ENCODE measurements around the gene AUTS2.

The AUTS2 gene

DNA sequence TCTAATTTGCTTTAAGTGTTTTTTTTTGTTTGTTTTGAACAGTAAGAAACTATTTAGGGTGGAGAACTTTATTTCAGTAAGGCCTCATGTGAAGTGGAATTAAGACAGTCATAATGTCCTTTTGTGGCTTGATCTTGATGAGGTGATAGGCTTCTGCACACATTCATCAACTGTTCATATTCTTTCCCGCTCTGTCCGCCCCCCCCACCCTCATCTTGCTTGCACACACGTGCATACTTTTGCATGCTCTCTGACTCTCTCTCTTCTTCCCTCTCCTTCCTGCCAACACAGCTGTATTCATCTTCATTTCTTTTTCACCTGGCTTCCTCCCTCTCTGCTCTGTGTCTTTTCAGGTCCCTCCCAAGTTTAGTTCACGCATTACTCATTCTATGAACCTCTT lies 429.6 kb downstream of the AUTS2 start:
- Histone ChIP-seq H3K27me3 (ENCODE audit: insufficient read depth, insufficient read length) (no peaks in the 10 kb centered on the region), H3K9me3 (ENCODE audit: insufficient read depth, low read length) (no peaks in the 10 kb centered on the region), H3K4me1 (ENCODE audit: insufficient read depth, insufficient read length) (no peaks in the 10 kb centered on the region), H3K36me3 (ENCODE audit: insufficient read depth, insufficient read length, low read length) (no peaks in the 10 kb centered on the region), H3K9ac (ENCODE audit: insufficient read length, low read depth) (no peak overlapping the region), H3K4me3 (ENCODE audit: insufficient read length, low read depth) (no peak overlapping the region)
- DNase-seq (ENCODE audit: low read depth, low spot score), result no peak
- TF ChIP-seq YY1 (IDR thresholded peaks at IDR 0.05; ENCODE audit: insufficient read depth, insufficient read length), result no peak
- TF ChIP-seq SUZ12 (IDR thresholded peaks at IDR 0.05; ENCODE audit: extremely low read depth, insufficient read depth, insufficient read length), result no peak
- TF ChIP-seq ZNF274 (IDR thresholded peaks at IDR 0.05; ENCODE audit: low read depth, low read length), result no peak

DNA sequence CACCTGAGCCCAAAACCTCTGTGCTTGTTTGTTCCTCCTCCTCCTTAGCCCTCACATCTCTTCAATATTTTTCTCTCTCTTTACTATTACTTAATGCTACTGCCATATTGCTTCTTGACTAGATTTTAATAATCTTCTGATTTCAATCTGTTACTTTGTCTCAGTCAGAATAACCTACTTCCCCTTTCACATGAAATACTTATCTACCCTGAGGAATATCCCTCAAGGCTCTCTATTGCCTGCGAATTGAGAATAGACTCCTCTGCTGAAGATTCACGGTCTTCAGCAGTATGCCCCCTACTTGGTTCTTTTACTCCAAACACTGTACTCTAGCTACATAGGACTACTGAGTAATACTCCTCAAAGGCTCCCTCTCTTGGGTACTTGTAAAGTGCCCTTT lies 430.3 kb downstream of the AUTS2 start:
- TF ChIP-seq ZNF274 (IDR thresholded peaks at IDR 0.05; ENCODE audit: low read depth, low read length), result no peak
- TF ChIP-seq SUZ12 (IDR thresholded peaks at IDR 0.05; ENCODE audit: extremely low read depth, insufficient read depth, insufficient read length), result no peak
- no peak for TF ChIP-seq YY1 (IDR thresholded peaks at IDR 0.05; ENCODE audit: insufficient read depth, insufficient read length)
- no peak overlapping the region for H3K4me3 ChIP-seq (ENCODE audit: insufficient read length, low read depth)
- no peak overlapping the region for H3K9ac ChIP-seq (ENCODE audit: insufficient read length, low read depth)
- H3K9me3 ChIP-seq (ENCODE audit: insufficient read depth, low read length), result no peaks in the 10 kb centered on the region
- H3K4me1 ChIP-seq (ENCODE audit: insufficient read depth, insufficient read length), result no peaks in the 10 kb centered on the region
- no peaks in the 10 kb centered on the region for H3K27me3 ChIP-seq (ENCODE audit: insufficient read depth, insufficient read length)
- no peak for DNase-seq (ENCODE audit: low read depth, low spot score)
- H3K36me3 ChIP-seq (ENCODE audit: insufficient read depth, insufficient read length, low read length), result no peaks in the 10 kb centered on the region

DNA sequence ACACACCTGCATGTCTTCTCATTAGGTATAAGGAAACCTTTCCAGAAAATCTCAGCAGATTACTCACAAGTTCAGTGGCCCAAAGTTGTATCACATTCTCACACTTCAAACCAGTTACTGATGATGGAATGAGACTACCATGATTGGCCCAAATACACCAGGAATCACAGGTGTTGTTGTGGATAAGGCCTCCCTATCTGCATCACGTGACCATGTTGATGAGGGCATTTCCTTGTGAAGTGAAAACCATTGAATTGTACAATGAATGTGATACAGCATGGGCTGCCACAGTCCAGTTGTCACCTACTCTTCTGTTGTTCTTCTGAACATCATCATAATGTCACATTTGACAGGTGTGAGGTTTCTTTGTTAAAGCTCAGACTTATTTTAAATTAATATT lies 431.7 kb downstream of the AUTS2 start:
- DNase-seq (ENCODE audit: low read depth, low spot score), result no peak

DNA sequence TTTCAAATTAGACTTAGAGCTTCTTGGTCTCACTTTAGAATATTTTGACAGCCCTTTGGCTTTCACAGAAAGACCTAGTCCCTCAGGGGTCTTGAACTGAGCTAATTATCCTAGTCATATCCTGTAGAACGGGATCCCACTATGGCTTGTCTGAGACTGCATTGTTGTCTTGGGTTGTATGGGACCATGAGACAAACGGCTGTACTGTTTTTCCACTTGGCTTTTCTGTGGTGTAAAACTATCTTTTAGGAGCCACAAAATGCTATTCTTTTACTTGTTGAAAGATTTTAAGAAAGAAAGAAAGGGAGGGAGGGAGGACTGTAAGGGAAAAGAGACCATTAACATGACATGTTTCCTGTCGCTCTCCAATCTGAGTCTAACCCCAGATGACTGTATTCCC lies 432.5 kb downstream of the AUTS2 start:
- no peaks in the 10 kb centered on the region for H3K4me1 ChIP-seq (ENCODE audit: insufficient read depth, insufficient read length)
- H3K36me3 ChIP-seq (ENCODE audit: insufficient read depth, insufficient read length, low read length), result no peaks in the 10 kb centered on the region
- H3K9me3 ChIP-seq (ENCODE audit: insufficient read depth, low read length), result no peaks in the 10 kb centered on the region
- H3K27me3 ChIP-seq (ENCODE audit: insufficient read depth, insufficient read length), result no peaks in the 10 kb centered on the region
- H3K9ac ChIP-seq (ENCODE audit: insufficient read length, low read depth), result no peak overlapping the region
- no peak overlapping the region for H3K4me3 ChIP-seq (ENCODE audit: insufficient read length, low read depth)
- DNase-seq (ENCODE audit: low read depth, low spot score), result no peak
- TF ChIP-seq YY1 (IDR thresholded peaks at IDR 0.05; ENCODE audit: insufficient read depth, insufficient read length), result no peak
- no peak for TF ChIP-seq SUZ12 (IDR thresholded peaks at IDR 0.05; ENCODE audit: extremely low read depth, insufficient read depth, insufficient read length)
- TF ChIP-seq ZNF274 (IDR thresholded peaks at IDR 0.05; ENCODE audit: low read depth, low read length), result no peak

More for the DNA sequence above, 431.7 kb downstream of the AUTS2 start:
- H3K9ac ChIP-seq (ENCODE audit: insufficient read length, low read depth), result no peak overlapping the region
- H3K36me3 ChIP-seq (ENCODE audit: insufficient read depth, insufficient read length, low read length), result no peaks in the 10 kb centered on the region
- no peak for TF ChIP-seq YY1 (IDR thresholded peaks at IDR 0.05; ENCODE audit: insufficient read depth, insufficient read length)
- H3K4me1 ChIP-seq (ENCODE audit: insufficient read depth, insufficient read length), result no peaks in the 10 kb centered on the region
- H3K27me3 ChIP-seq (ENCODE audit: insufficient read depth, insufficient read length), result no peaks in the 10 kb centered on the region
- H3K9me3 ChIP-seq (ENCODE audit: insufficient read depth, low read length), result no peaks in the 10 kb centered on the region
- no peak overlapping the region for H3K4me3 ChIP-seq (ENCODE audit: insufficient read length, low read depth)

DNA sequence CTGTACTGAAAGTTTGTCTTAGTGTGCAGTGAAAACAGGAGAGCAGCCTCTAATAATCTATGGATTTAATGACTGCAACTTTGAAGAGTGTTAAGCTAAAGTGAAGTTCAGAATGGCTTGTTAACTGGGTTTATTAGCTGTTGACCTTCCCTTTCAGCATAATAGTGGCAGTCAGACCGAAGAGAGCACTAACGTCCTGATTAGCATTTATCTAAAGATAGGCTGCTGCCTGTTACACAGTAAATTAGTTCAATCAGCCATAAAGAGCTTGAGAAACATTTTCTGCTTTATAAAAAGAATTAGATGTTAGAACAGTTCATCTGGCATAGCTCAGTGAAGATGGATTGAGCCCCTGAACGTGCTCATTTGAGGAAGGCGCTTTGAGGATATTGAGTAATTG lies 433.0 kb downstream of the AUTS2 start:
- H3K9ac ChIP-seq (ENCODE audit: insufficient read length, low read depth), result no peak overlapping the region
- TF ChIP-seq YY1 (IDR thresholded peaks at IDR 0.05; ENCODE audit: insufficient read depth, insufficient read length), result no peak
- no peak for TF ChIP-seq SUZ12 (IDR thresholded peaks at IDR 0.05; ENCODE audit: extremely low read depth, insufficient read depth, insufficient read length)
- no peak for TF ChIP-seq ZNF274 (IDR thresholded peaks at IDR 0.05; ENCODE audit: low read depth, low read length)
- no peak overlapping the region for H3K4me3 ChIP-seq (ENCODE audit: insufficient read length, low read depth)
- no peaks in the 10 kb centered on the region for H3K9me3 ChIP-seq (ENCODE audit: insufficient read depth, low read length)
- no peaks in the 10 kb centered on the region for H3K27me3 ChIP-seq (ENCODE audit: insufficient read depth, insufficient read length)
- H3K36me3 ChIP-seq (ENCODE audit: insufficient read depth, insufficient read length, low read length), result no peaks in the 10 kb centered on the region
- no peaks in the 10 kb centered on the region for H3K4me1 ChIP-seq (ENCODE audit: insufficient read depth, insufficient read length)
- DNase-seq (ENCODE audit: low read depth, low spot score), result no peak

DNA sequence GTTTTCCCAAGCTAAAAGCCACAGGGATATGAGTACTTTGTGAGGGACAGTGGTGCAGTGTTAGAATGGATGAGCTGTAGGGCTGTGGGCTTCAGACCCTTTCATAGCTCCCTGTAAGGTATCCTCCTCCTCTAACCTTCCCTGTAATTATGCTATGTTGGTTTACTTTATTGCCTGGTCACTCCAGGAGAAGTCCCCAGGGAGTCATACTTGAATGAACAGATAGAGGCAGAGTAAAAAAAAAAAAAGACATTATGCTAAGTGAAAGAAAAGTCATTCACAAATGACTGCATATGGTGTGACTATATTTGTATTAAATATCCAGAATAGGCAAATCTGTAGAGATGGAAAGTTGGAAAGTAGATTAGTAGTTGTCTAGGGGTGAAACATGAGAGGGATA lies 434.4 kb downstream of the AUTS2 start:
- DNase-seq (ENCODE audit: low read depth, low spot score), result no peak
- Histone ChIP-seq H3K9ac (ENCODE audit: insufficient read length, low read depth) (no peak overlapping the region), H3K4me3 (ENCODE audit: insufficient read length, low read depth) (no peak overlapping the region), H3K4me1 (ENCODE audit: insufficient read depth, insufficient read length) (no peaks in the 10 kb centered on the region), H3K27me3 (ENCODE audit: insufficient read depth, insufficient read length) (no peaks in the 10 kb centered on the region), H3K36me3 (ENCODE audit: insufficient read depth, insufficient read length, low read length) (no peaks in the 10 kb centered on the region), H3K9me3 (ENCODE audit: insufficient read depth, low read length) (no peaks in the 10 kb centered on the region)
- TF ChIP-seq SUZ12 (IDR thresholded peaks at IDR 0.05; ENCODE audit: extremely low read depth, insufficient read depth, insufficient read length), result no peak
- TF ChIP-seq YY1 (IDR thresholded peaks at IDR 0.05; ENCODE audit: insufficient read depth, insufficient read length), result no peak
- TF ChIP-seq ZNF274 (IDR thresholded peaks at IDR 0.05; ENCODE audit: low read depth, low read length), result no peak

DNA sequence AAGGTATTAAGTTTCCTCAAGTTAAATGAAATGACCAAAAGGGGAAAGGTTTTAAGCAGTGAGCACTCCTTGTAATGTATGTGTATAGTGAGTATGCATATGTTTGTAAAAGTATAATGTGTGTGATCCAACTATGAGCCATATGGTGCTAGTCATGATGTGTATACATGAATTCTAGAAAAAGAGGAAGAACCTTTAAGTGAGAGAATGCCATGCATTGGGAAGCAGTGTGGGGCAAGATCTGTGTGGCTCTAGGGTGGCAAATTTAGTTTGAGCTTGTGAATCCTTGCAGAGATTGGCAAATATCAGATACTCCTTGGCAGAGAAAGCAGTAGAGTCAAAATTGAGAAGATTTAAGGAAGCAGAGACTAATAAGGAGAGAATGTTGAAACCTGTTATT lies 435.0 kb downstream of the AUTS2 start:
- TF ChIP-seq ZNF274 (IDR thresholded peaks at IDR 0.05; ENCODE audit: low read depth, low read length) (no peak), YY1 (IDR thresholded peaks at IDR 0.05; ENCODE audit: insufficient read depth, insufficient read length) (no peak)
- Histone ChIP-seq H3K9ac (ENCODE audit: insufficient read length, low read depth) (no peak overlapping the region), H3K36me3 (ENCODE audit: insufficient read depth, insufficient read length, low read length) (no peaks in the 10 kb centered on the region), H3K4me1 (ENCODE audit: insufficient read depth, insufficient read length) (no peaks in the 10 kb centered on the region), H3K27me3 (ENCODE audit: insufficient read depth, insufficient read length) (no peaks in the 10 kb centered on the region), H3K9me3 (ENCODE audit: insufficient read depth, low read length) (no peaks in the 10 kb centered on the region), H3K4me3 (ENCODE audit: insufficient read length, low read depth) (no peak overlapping the region)
- DNase-seq (ENCODE audit: low read depth, low spot score), result no peak

DNA sequence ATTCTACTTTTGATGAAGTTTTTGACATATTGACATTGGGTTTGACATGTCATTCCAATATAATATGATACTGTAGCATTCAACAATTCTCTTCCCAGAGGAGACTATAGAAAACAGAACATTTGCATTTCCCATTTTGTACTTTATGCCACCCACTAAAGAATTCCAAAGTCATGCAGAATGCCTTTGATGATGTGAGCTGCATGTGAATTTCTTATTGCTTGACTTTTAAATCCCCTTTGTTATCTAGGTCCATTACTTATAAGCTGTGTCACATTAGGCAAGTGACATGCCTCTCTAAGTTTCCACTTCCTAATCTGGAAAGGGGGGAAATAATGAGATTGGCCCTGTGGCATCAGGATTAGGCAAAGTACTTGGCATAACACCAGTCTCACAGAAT lies 436.7 kb downstream of the AUTS2 start:
- TF ChIP-seq SUZ12 (IDR thresholded peaks at IDR 0.05; ENCODE audit: extremely low read depth, insufficient read depth, insufficient read length), result no peak
- TF ChIP-seq ZNF274 (IDR thresholded peaks at IDR 0.05; ENCODE audit: low read depth, low read length), result no peak
- no peak for TF ChIP-seq YY1 (IDR thresholded peaks at IDR 0.05; ENCODE audit: insufficient read depth, insufficient read length)
- Histone ChIP-seq H3K27me3 (ENCODE audit: insufficient read depth, insufficient read length) (no peaks in the 10 kb centered on the region), H3K4me3 (ENCODE audit: insufficient read length, low read depth) (no peak overlapping the region), H3K4me1 (ENCODE audit: insufficient read depth, insufficient read length) (no peaks in the 10 kb centered on the region), H3K36me3 (ENCODE audit: insufficient read depth, insufficient read length, low read length) (no peaks in the 10 kb centered on the region), H3K9me3 (ENCODE audit: insufficient read depth, low read length) (no peaks in the 10 kb centered on the region), H3K9ac (ENCODE audit: insufficient read length, low read depth) (no peak overlapping the region)
- DNase-seq (ENCODE audit: low read depth, low spot score), result no peak
